HG03354 (cell line): ENCODE results near the gene GALK1.

Experiments used
- ATAC-seq: cut with Tn5 transposase; IDR thresholded peaks from one replicate; pipeline ENCODE4 v1.9.1; 2021; ENCODE audit warnings: mild to moderate bottlenecking; ENCODE audit not compliant: unreplicated experiment, poor library complexity, severe bottlenecking

The GALK1 gene

DNA sequence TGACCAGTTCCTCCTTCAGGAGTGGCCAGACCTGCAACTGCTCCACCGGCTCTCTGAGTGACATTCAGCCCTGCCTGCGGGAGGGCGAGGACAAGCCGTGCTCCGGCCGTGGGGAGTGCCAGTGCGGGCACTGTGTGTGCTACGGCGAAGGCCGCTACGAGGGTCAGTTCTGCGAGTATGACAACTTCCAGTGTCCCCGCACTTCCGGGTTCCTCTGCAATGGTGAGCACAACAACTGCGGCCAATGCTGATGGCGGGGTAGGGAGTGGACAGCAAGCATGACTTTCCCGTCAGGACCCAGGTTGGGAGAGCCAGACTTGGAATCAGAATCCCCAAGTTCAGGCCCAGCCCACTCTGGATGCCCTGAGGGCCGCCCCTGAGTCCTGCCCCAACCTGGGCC is 31.5 kb downstream of the GALK1 start:
- no peak for ATAC-seq

DNA sequence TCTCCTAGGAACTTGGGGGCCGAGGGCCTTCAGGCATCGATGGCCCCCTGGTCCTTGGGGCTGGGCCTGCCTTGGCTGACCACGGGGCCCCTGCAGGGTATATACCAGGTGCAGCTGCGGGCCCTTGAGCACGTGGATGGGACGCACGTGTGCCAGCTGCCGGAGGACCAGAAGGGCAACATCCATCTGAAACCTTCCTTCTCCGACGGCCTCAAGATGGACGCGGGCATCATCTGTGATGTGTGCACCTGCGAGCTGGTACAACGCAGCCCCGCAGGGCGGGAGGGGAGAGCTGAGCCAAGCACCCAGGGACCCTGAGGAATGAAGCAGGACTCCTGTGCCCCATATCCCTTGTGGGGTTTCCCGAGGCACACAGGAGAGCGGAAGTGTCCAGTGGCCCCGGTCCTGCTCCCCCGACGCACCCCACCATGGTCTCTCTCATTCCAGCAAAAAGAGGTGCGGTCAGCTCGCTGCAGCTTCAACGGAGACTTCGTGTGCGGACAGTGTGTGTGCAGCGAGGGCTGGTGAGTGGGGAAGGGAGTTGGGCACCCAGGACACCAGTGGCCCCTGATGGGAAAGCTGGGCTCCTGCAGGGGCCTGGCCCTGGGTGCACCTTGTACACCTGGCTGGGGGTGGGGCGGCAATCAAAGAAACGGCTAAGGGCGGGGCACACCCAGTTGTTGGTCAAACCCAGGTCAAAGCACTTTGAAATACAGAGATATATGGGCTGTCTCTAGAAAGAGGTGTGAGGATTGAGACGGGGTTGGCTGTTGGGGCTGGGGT is 33.1 kb downstream of the GALK1 start:
- ATAC-seq: no peak

DNA sequence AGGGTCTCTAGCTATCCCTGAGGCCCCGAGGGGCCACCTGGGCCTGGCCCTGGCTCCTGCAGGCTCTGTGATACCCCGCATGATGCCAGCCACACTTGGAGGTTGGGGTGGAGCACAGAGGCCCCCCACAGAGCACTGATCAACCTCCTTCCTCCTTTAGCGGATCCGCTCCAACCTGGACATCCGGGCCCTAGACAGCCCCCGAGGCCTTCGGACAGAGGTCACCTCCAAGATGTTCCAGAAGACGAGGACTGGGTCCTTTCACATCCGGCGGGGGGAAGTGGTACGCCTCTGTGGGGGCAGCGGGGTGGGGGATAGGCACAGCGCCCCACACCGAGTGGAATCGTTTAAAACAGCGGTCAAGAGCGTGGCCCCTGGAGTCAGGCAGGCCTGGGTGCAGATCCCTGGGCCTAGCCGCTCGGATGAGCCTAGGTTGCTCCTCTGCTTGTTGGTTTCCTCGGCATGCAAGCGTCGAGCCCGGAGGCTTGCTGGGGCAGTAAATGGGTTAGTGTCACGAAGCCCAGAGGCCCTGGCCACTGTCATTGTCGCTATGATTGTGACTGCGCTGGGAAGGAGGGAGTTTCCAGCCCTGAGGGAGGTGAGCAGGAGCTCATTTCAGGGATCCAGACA is 33.8 kb downstream of the GALK1 start:
- no peak for ATAC-seq

DNA sequence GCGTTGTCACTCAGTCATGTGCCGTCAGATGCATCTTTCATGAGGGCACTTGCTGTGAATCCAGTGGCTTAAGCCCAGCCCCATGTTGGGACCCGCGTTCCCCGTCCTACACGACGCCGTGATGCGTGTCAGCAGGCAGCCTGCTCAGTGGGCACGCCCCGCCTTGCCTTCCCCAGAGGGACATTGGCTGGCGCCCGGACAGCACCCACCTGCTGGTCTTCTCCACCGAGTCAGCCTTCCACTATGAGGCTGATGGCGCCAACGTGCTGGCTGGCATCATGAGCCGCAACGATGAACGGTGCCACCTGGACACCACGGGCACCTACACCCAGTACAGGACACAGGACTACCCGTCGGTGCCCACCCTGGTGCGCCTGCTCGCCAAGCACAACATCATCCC is 34.9 kb downstream of the GALK1 start:
- ATAC-seq: no peak

DNA sequence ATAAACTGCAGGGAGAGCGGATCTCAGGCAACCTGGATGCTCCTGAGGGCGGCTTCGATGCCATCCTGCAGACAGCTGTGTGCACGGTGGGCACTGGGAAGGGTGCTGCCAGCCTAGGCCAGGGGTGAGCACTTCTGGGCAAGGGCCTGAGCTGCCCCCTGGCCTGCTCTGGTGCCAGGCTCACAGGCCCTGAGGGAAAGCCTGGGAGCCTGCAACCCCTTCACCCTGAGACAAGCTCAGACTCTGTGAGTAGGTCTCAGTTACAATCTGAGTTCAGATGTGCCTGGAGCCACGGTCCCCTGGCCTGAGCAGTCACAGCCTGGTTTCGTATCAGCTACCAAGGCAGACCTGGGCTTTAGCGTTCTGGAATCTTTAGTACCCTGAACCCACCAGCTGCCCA is 35.6 kb downstream of the GALK1 start:
- no peak for ATAC-seq

DNA sequence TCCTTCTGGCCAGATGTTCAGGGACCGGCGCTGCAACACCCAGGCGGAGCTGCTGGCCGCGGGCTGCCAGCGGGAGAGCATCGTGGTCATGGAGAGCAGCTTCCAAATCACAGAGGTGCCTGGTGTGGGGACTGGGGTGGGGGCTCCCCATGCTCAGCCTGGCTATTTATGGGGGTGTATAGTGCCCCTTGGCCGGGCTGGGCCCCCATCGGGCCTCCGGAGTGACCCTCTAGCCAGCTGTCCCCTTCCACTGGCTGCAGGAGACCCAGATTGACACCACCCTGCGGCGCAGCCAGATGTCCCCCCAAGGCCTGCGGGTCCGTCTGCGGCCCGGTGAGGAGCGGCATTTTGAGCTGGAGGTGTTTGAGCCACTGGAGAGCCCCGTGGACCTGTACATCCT is 37.6 kb downstream of the GALK1 start:
- no peak for ATAC-seq

DNA sequence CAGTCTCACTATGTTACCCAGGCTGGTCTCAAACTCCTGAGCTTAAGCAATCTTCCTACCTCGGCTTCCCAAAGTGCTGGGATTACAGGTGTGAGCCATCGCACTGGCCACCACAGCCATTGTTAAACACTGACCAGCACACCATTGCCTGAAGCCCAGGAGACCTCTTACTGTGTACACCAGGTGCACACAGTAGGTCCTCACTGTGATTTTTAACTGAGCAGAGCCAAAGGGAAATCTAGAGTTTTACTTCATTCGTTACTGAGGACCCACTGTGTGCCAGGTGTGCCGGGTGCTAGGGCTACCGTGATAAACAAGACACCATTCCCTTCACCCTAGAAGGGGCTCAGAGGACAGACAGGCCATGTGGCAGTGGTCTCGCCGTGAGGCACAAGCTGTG is 39.5 kb downstream of the GALK1 start:
- no peak for ATAC-seq

DNA sequence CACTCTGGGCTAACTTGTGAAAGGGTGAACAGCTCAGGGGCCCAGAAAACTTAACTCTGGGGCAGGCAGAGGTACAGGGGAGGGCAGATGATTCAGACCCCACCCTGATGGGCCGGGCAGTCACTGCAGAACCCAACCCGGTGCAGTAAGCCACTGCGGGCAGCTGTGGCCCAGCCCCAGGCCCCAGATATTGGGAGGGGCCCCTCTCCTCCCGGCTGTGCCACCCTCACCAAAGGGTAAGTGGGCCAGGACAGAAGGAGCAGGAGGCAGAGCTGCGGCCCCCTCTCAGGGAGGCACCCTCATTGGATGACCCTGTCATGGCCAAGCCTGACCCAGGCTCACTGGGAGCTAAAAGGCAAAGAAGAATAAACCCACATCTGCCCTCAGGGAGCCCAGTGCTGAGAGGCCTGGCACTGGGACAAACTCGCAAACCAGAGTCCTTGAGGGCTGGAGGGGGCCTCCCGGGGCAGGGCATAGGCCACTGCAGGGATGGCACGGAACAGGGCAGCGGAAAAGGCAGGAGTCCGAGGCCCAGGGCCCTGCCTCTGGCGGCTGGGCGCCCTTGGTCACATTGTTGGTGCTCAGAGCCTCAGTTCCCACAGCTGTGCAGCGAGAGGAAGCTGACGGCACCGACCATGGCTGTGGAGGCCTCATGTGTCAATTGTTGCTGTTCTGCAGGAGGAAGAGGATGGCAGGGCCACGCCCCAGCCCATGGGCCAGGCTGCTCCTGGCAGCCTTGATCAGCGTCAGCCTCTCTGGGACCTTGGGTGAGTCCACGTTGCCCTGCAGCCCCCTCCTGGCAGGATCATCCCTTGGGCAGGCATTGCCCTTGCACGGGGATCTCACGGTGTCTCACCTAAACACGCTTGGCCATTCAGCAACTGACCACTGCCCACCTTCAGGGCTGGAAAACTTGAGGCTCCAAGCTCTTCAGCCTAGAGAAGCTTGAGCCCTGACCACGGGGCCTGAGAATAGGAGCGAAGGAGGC is 40.7 kb downstream of the GALK1 start:
- no peak for ATAC-seq

DNA sequence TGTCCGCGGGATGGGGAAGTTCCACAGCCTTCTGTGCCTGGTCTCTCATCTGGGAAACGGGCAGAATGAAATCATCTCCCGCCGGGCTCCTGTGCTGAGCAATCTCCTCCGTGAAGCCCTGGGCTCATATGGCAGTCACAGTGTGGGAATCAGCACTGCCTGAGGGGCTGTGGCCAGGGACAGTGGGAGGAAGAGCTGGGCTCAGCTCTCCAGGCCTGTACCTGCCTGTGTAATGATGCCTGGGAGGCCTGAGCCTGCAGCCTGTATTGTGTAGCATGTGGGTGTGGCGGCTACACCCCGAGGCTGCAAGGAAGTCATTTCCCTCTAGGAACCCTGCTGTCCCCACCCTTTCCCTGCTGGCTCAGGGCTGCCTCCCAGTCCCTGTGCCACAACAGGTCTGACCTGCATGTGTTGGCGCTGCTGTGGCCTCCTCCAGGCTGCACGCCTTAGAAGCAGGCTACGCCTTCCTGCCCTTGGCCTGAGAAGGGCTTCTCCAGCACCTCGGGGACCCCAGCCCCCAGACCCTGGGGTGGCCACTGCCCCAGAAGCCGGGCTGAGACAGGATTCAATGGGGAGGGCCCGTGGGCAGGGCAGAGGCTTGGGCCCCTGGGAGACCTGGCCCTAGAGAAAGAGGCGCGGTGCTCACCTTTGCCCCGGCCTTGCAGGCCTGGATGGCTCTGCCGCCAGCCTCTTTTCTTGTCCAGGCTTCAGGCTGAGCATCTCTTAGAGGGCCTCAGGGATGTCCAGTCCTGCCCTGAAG is 41.6 kb downstream of the GALK1 start:
- no peak for ATAC-seq

DNA sequence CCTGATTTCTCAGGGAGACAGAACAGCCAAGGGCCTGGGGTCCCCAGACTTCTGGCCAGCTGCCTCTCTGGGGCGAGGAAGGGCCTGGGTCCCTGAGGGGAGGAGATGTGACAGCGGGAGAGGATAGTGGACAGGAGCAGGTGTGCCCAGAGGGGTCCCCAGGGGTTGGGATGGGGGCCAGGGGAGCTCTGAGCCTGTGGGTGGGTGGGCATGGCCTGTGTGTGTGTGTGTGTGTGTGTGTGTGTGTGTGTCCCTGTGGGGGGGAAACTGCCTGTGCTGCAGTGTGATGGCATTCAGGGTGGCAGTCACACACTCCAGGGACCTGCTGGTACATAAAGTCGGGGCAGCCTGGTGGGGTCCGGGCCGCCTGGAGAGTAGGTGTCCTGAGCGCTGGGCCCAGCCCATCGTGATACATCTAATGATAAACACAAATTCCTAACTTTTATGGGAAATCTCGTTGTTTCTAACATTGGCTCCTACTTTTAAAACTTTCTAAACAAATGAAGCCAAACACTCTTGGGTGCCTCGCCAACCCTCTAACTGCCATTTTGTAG is 42.4 kb downstream of the GALK1 start:
- no peak for ATAC-seq

DNA sequence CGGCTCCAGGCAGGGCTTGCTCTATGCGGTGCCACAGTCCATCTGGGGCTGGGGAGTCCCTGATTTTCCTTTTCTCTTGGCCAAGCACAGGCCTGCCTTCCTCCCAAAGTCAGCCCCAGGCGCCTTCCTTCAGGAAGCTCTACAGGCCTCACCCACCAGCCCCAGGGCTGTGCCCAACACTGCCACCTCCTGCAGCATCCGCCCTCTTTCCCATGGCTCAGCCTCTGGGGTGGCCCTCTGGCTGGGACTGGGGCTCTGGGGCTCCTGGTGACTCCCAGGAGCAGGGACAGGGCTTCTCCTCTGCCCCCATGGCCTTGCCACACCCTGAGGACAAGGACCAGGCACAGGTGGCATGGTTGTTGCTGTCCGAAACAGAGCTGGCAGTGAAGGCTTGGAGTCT is 42.9 kb downstream of the GALK1 start:
- no peak for ATAC-seq

DNA sequence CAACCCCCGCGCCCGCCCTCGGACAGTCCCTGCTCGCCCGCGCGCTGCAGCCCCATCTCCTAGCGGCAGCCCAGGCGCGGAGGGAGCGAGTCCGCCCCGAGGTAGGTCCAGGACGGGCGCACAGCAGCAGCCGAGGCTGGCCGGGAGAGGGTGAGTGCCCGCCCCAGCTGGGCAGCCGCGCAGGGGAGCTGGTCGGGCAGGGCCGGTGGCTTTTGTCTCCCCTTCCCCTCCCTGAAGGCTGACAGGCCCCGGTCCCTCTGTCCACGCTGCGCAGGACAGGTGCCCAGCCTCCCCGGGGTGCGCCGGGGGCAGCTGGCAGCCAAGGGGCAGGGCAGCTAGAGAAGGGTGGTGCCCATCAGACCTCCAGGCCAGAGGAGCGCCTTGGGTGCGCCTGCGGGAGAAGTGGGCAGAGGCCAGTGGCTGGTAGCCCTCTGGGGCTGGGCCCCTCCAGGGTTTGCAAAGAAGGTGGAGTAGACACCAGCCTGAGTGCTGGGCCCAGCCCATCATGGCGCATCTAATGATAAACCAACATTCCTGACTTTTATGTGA is 43.5 kb downstream of the GALK1 start:
- no peak for ATAC-seq

DNA sequence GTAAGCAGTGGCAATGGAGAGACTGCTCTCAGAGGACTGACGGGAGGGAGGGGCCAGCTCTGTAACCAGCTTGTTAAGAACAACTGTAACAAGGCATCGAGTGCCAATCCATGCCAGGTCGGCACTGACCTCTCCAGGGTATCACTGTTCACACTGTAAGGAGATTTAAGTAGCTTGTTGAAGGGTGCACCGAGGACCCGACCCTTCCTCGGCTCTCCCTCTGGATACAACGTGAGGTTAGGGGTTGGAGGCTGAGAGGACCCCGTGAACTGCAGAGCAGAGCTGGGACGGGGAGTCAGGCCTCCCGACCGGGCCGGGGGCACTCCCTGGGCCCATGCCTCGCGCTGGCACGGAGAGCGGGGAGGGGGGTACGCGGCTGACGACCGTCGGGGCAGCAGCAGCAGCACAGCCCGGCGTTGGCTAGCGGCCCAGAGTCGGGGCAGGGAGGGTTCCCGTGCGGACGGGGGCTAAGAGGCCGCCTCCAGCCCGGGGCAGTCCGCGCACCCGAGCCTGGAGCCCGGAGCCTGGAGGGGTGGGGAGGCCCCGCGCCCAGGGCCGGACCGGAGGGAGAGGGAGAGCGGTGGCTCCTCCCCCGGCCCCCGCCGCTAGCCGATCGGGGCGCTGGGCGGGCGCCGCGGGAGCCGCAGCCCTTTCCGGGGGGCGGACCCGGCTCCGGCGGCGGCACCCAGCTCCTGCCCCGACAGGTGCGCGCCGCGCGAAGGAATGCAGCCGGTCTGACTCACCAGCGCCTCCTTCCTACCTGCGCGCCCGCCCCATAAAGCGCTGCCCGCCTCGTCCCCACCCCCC is 44.1 kb downstream of the GALK1 start, which contains the start of gene ITGB4:
Gene ITGB4 (plus strand): TSS at position 804 of the 807 bp plus-strand sequence. CDS start 3,245 bp downstream, outside the sequence.
- ATAC-seq: no peak

DNA sequence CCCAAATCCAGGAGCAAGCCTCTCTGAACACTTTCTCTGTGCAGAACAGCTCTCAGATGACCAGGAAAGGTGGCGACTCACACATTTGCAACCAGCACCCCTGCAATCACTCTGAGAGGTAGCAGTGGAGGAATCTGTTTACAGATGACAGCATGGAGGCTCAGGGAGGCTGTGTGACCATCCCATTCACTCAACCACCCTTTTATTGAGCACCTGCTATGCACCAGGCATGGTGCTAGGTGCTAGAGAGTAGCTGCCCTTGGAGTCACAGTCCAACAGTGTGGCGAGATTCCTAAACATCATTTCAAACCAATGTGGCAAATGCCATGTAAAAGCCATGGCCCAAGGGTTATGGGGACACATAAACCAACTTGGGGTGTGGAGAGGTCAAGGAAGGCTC is 45.3 kb downstream of the GALK1 start:
- no peak for ATAC-seq

DNA sequence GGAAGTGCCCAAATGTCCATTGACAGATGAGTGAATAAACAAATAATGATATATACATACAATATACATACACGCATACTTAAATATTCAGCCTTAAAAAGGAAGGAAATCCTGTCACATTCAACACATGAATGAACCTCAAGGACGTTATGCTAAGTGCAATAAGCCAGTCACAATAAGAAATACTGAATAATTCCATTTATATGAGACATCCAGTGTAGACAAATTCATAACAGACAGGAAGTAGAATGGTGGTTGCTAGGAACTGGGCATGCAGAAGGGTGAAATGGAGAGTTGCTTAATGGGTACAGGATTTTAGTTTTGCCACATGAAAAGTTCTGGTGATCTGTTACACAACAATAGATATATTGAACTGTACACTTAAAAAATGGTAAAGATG is 52.5 kb downstream of the GALK1 start:
- no peak for ATAC-seq
